Measurements from ENCODE around the gene CKB.

The CKB gene

DNA sequence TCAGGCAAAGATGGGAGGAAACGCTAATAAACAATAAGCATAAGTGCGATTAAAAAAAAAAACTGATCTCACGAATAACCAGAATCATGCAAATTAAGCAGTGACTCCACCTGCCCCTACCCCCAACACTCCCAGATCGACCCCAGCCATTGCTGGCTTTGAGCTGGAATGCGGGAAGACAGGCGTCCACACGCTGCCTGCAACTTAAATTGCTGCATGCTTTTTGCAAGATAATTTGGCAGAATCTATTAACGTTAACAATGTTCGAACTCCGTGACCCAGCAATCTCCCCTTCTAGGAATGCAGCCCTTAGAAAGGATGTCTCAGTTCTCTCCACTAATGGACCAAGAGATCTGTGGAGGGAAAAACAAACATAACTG, 935 bp upstream of the CKB start:
- H2AFZ ChIP-seq (ENCODE audit: low read depth, low read length, severe bottlenecking): no peak overlapping the region
- no peaks in the 10 kb centered on the region for H3K36me3 ChIP-seq (ENCODE audit: low read length)
- H3K4me2 ChIP-seq (ENCODE audit: low read depth, low read length, poor library complexity, severe bottlenecking): no peak overlapping the region
- H3F3A ChIP-seq (ENCODE audit: insufficient read depth): 0 out of 2 replicates have a peak, but pooled peaks cover 8% of the 10 kb centered on the region
- no peak overlapping the region for H3K27ac ChIP-seq (ENCODE audit: low read depth, low read length)
- H3K27me3 ChIP-seq (ENCODE audit: low read length): no peaks in the 10 kb centered on the region
- no peaks in the 10 kb centered on the region for H3K79me2 ChIP-seq (ENCODE audit: insufficient read depth, low read length)
- TF ChIP-seq CTCF (IDR thresholded peaks at IDR 0.05; ENCODE audit: insufficient read depth, low read length, poor library complexity, severe bottlenecking): no peak
- TF ChIP-seq EZH2phosphoT487 (conservative IDR thresholded peaks at IDR 0.05; ENCODE audit: low read length): no peak
- no peak overlapping the region for H3K9ac ChIP-seq (ENCODE audit: low read length)
- no peaks in the 10 kb centered on the region for H3K9me3 ChIP-seq (ENCODE audit: insufficient read depth, low read length)
- no peak overlapping the region for H3K4me3 ChIP-seq (ENCODE audit: insufficient read depth, low read length, poor library complexity, severe bottlenecking)
- H3K9me2 ChIP-seq (replicated peaks; ENCODE audit: insufficient read depth, low read length): no peaks in the 10 kb centered on the region
- no peaks in the 10 kb centered on the region for H4K20me1 ChIP-seq (ENCODE audit: low read depth, low read length)

- Histone ChIP-seq H3K4me2 (ENCODE audit: low read depth, low read length, poor library complexity, severe bottlenecking) (no peak overlapping the region), H3F3A (ENCODE audit: insufficient read depth) (0 out of 2 replicates have a peak, but pooled peaks cover 8% of the 10 kb centered on the region), H3K9me3 (ENCODE audit: insufficient read depth, low read length) (no peaks in the 10 kb centered on the region), H3K27me3 (ENCODE audit: low read length) (no peaks in the 10 kb centered on the region), H3K79me2 (ENCODE audit: insufficient read depth, low read length) (no peaks in the 10 kb centered on the region), H3K4me3 (ENCODE audit: insufficient read depth, low read length, poor library complexity, severe bottlenecking) (no peak overlapping the region), H2AFZ (ENCODE audit: low read depth, low read length, severe bottlenecking) (no peak overlapping the region), H3K9me2 (replicated peaks; ENCODE audit: insufficient read depth, low read length) (no peaks in the 10 kb centered on the region), H4K20me1 (ENCODE audit: low read depth, low read length) (no peaks in the 10 kb centered on the region), H3K36me3 (ENCODE audit: low read length) (no peaks in the 10 kb centered on the region), H3K9ac (ENCODE audit: low read length) (no peak overlapping the region), H3K27ac (ENCODE audit: low read depth, low read length) (no peak overlapping the region)
- TF ChIP-seq EZH2phosphoT487 (conservative IDR thresholded peaks at IDR 0.05; ENCODE audit: low read length) (no peak), CTCF (IDR thresholded peaks at IDR 0.05; ENCODE audit: insufficient read depth, low read length, poor library complexity, severe bottlenecking) (no peak)
Measured at GRCh38 chr14:103521951-103522563, 573 bp downstream of the CKB start.

DNA sequence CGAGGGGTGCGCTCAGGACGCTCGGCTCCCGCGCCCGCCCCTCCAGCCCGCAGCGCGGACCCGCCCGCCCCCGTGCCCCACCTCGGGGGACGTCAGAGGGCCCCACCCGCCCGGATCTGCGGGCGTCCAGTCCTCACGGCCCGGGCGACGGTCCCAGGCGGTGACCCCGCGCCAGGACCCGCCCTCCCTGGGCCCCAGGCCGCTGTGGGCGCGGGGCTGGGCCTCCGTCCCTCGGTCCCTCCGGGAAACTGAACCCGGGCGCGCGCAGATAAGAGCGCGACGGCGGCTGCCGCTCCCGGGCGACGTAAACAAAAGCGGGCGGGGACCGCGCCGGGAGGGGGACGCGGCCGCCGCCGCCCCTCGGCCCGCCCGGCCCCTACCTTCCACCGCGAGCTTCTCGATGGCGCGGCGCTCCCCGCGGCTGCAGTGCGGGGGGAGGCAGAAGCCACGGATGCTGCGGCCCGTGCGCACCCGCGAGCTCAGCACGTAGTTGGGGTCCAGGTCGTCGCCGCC, 1.1 kb downstream of the CKB start:
- Histone ChIP-seq H3K9me3 (ENCODE audit: insufficient read depth, low read length) (no peaks in the 10 kb centered on the region), H3K4me3 (ENCODE audit: insufficient read depth, low read length, poor library complexity, severe bottlenecking) (peak overlapping the region; percentile 55), H2AFZ (ENCODE audit: low read depth, low read length, severe bottlenecking) (no peak overlapping the region), H3K36me3 (ENCODE audit: low read length) (no peaks in the 10 kb centered on the region), H3K27me3 (ENCODE audit: low read length) (no peaks in the 10 kb centered on the region), H3K9ac (ENCODE audit: low read length) (peak overlapping the region; percentile 42; the same call in 1 of the 2 replicates), H3K27ac (ENCODE audit: low read depth, low read length) (no peak overlapping the region), H3K9me2 (replicated peaks; ENCODE audit: insufficient read depth, low read length) (no peaks in the 10 kb centered on the region), H3K4me2 (ENCODE audit: low read depth, low read length, poor library complexity, severe bottlenecking) (peak overlapping the region; percentile 61), H3K79me2 (ENCODE audit: insufficient read depth, low read length) (no peaks in the 10 kb centered on the region), H4K20me1 (ENCODE audit: low read depth, low read length) (no peaks in the 10 kb centered on the region), H3F3A (ENCODE audit: insufficient read depth) (0 out of 2 replicates have a peak, but pooled peaks cover 8% of the 10 kb centered on the region)
- TF ChIP-seq EZH2phosphoT487 (conservative IDR thresholded peaks at IDR 0.05; ENCODE audit: low read length): no peak
- no peak for TF ChIP-seq CTCF (IDR thresholded peaks at IDR 0.05; ENCODE audit: insufficient read depth, low read length, poor library complexity, severe bottlenecking)

Measured in SU-DHL-6 (cell line).